HL-60 (cell line): ENCODE measurements around the gene MYO1E.

Experiments
- DNase-seq, 2 experiments: peaks; one replicate each; pipeline ENCODE4 v3.0.0-alpha.2; 2010 to 2020; ENCODE audit warnings: low read depth in 1 of 2, low spot score in 1 of 2
- H3K27ac ChIP-seq: fragments of 250-450 bp; sonication (Bioruptor Pico); replicated peaks from 2 replicates; pipeline ENCODE4 v1.5.1; 2020; ENCODE audit warnings: mild to moderate bottlenecking, moderate library complexity
- H3K27me3 ChIP-seq: fragments of 250-450 bp; sonication (Bioruptor Pico); 2 replicates; pipeline ENCODE4 v1.5.1; 2021; ENCODE audit warnings: mild to moderate bottlenecking, moderate library complexity; ENCODE audit not compliant: insufficient read depth, poor library complexity, severe bottlenecking
- H3K4me3 ChIP-seq: replicated peaks from 2 replicates; pipeline ENCODE4 v1.5.1; 2011; ENCODE audit warnings: mild to moderate bottlenecking, control low read depth, low read length; ENCODE audit not compliant: insufficient read depth
- CTCF ChIP-seq: IDR thresholded peaks from one replicate; pipeline ENCODE4 v1.5.1; 2011; ENCODE audit warnings: low read length, control low read depth, inconsistent platforms; ENCODE audit not compliant: insufficient read depth
- GABPA ChIP-seq: IDR thresholded peaks from 2 replicates; pipeline ENCODE4 v1.6.1; 2012; ENCODE audit warnings: low read depth
- POLR2AphosphoS5 ChIP-seq: IDR thresholded peaks from 2 replicates; pipeline ENCODE4 v1.6.1; 2012; ENCODE audit warnings: low read depth
- REST ChIP-seq: IDR thresholded peaks from 2 replicates; pipeline ENCODE4 v1.6.1; 2012; ENCODE audit warnings: low read depth; ENCODE audit not compliant: insufficient replicate concordance
- SPI1 ChIP-seq: IDR thresholded peaks from 2 replicates; pipeline ENCODE4 v1.6.1; 2012; ENCODE audit warnings: low read depth, mild to moderate bottlenecking, borderline replicate concordance

The MYO1E gene

GRCh38 chr15:59155431-59155830, 217.2 kb downstream of the MYO1E start:
- DNase-seq = no peak
- H3K27me3 ChIP-seq = no peaks in the 10 kb centered on the region

GRCh38 chr15:59154243-59154642, 218.4 kb downstream of the MYO1E start:
- TF ChIP-seq SPI1 = no peak
- TF ChIP-seq REST = no peak
- TF ChIP-seq CTCF = no peak
- TF ChIP-seq GABPA = no peak
- no peak for TF ChIP-seq POLR2AphosphoS5
- H3K27ac ChIP-seq = no peak overlapping the region
- DNase-seq = no peak
- H3K4me3 ChIP-seq = no peak overlapping the region
- no peaks in the 10 kb centered on the region for H3K27me3 ChIP-seq

More at GRCh38 chr15:59155431-59155830, 217.2 kb downstream of the MYO1E start:
- H3K27ac ChIP-seq = no peak overlapping the region
- no peak for TF ChIP-seq POLR2AphosphoS5
- no peak for TF ChIP-seq REST
- TF ChIP-seq GABPA = no peak
- no peak for TF ChIP-seq SPI1
- no peak for TF ChIP-seq CTCF
- H3K4me3 ChIP-seq = no peak overlapping the region

GRCh38 chr15:59153466-59153865, 219.2 kb downstream of the MYO1E start:
- TF ChIP-seq REST (no peak), CTCF (no peak), GABPA (no peak), POLR2AphosphoS5 (no peak), SPI1 (no peak)
- DNase-seq = no peak
- no peak overlapping the region for H3K27ac ChIP-seq
- H3K27me3 ChIP-seq = no peaks in the 10 kb centered on the region
- H3K4me3 ChIP-seq = no peak overlapping the region
